Fibroblast of the aortic adventitia (primary cell): Measurements from ENCODE around the gene FDXR. TPM values are rescaled to one million over a fixed set of nuclear protein-coding genes. Genes with fewer than 3 reads are reported as not detected.

Source experiments
- DNase-seq: peaks from one replicate; pipeline ENCODE4 v3.0.0-alpha.2; 2010; ENCODE audit warnings: low read depth
- H3K4me3 ChIP-seq: 2 replicates; pipeline ENCODE4 v1.5.1; 2011; ENCODE audit warnings: low read depth, mild to moderate bottlenecking, control low read depth, low read length, moderate library complexity
- total RNA-seq: library from RNA; depleted of rRNA; stranded (reverse); fragments of >200 nt; gene quantifications from 2 replicates; pipeline ENCODE4 v1.2.3, GENCODE V29; 2012; ENCODE audit warnings: low replicate concordance
- TF ChIP-seq, protein P1 (sequence below): IDR thresholded peaks from 2 replicates; pipeline ENCODE4 v1.5.1; 2011; ENCODE audit warnings: mild to moderate bottlenecking, low read length, control low read depth, inconsistent platforms; ENCODE audit not compliant: insufficient read depth

The FDXR gene
- total RNA-seq, 1 donor, result 14.7 TPM

DNA sequence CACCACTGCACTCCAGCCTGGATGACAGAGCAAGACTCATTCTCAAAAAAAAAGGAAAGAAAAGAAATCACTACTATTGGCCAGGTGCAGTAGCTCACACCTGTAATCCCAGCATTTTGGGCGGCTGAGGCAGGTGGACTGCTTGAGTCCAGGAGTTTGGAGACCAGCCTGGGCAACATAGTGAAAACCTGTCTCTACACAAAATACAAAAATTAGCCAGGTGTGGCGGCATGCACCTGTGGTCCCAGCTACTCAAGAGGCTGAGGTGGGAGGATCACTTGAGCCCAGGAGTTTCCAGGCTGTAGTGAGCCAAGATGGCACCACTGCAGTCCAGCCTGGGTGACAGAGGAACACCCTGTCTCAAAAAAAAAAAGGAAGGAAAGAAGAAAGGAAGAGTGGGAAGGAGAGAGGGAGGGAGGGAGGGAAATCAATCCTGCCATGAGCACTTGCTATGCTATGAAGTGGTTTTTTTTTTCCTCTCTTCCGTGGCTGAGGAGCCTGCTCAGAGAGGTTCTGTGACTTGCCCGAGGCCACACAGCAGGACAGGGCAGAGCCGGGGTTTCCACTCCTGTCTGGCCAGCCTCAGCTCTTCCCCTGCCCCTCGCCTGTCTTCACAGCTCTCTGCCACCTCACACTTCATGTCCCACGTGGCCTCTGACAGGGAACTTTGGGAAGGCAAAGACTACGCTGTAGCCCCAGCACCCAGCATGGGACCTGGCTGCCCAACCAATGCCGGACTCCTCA lies 24.0 kb downstream of the FDXR start:
- no peak overlapping the region for H3K4me3 ChIP-seq
- TF ChIP-seq, protein P1, sequence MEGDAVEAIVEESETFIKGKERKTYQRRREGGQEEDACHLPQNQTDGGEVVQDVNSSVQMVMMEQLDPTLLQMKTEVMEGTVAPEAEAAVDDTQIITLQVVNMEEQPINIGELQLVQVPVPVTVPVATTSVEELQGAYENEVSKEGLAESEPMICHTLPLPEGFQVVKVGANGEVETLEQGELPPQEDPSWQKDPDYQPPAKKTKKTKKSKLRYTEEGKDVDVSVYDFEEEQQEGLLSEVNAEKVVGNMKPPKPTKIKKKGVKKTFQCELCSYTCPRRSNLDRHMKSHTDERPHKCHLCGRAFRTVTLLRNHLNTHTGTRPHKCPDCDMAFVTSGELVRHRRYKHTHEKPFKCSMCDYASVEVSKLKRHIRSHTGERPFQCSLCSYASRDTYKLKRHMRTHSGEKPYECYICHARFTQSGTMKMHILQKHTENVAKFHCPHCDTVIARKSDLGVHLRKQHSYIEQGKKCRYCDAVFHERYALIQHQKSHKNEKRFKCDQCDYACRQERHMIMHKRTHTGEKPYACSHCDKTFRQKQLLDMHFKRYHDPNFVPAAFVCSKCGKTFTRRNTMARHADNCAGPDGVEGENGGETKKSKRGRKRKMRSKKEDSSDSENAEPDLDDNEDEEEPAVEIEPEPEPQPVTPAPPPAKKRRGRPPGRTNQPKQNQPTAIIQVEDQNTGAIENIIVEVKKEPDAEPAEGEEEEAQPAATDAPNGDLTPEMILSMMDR, result no peak
- DNase-seq, result no peak

DNA sequence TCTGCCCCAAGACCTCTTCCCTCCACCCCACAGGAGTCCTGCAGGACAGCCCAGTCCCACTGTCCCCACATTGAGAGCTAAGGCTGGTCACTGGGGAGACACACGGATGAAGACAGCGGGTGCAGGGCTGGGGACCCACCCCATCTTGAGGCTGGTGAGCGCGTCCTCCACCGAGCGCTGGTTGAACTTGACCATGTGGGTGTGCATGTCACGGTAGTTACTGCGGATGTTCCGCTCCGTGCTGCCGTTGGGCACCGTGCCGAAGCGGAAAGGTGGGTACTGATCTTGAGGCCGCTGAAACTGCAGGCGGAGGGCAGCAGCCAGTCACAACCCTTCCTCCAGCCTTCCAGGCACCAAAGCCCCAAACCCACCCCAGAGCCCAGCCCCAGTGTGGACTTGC lies 26.2 kb downstream of the FDXR start:
- TF ChIP-seq, protein P1, result no peak
- no peak for DNase-seq
- H3K4me3 ChIP-seq, result no peak overlapping the region

- no peak for DNase-seq
- TF ChIP-seq, protein P1, result no peak
- H3K4me3 ChIP-seq, result no peak overlapping the region
Measured at GRCh38 chr17:74843352-74843627, 29.5 kb downstream of the FDXR start.

- H3K4me3 ChIP-seq, result peak overlapping the region; percentile 42
- TF ChIP-seq, protein P1, result peak; percentile 45
- peak; percentile 44 for DNase-seq
Measured at GRCh38 chr17:74842599-74843351, 30.0 kb downstream of the FDXR start.

DNA sequence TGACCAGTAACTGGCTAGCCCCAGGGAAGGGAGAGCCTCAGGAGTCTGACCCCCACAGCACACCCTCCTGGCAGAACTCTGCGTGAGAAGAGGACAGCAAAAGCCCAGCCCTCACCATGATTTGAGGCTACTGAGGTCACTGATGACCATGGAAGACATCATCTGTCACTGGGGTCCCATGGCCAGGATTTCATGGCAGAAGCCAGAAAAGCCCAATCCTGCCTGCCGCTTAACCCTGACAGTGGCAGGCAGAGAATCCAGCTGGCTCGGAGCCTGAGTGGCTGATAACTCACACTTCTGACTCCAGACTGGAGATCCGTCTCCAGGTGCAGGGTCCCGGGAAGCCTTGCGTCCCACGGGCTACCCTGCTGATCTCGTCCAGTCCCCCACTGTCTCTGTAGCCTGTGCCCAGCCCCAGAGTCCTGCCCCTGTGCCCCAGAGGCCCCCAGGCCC lies 30.6 kb downstream of the FDXR start:
- no peak overlapping the region for H3K4me3 ChIP-seq
- DNase-seq, result no peak
- TF ChIP-seq, protein P1, result no peak

DNA sequence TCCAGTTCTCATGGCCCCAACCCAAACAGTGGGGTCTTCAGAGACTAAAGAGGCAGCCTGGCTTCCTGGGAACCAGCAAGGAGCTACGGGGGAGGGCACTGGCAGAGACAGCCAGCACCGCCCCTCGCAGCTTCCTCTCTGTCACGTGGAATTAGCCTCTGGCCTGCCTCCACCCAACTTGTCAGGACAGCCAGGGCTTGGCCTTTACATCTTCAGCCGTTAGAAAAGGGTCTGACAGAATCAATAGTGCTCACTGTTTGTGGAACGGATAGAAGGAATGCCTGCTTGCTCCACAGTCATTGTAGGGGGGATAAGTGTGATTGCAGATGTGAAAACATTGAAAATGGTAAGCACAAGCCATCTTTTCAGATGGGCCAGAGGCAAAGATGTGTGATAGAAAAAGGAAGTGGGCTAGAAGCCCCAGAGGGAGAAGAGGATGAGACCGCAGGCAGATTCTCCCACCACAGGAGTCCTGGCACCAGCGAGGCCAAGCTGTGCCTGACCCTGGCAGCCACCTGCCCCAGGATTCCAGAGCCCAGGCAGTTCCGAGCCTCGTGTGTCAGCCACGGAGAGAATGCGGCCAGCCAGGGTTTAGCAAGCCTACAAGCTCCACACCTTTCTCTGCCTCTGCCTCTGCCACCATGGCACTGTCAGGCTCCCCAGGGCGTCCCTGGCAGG lies 31.7 kb downstream of the FDXR start:
- peak; percentile 51 for DNase-seq
- no peak overlapping the region for H3K4me3 ChIP-seq
- TF ChIP-seq, protein P1, result no peak
